HG03342 (cell line): ENCODE measurements around the gene PDE10A.
"Not testable (repeated sequence)": the region's sequence is repeated elsewhere in the genome, so short reads cannot be mapped to it uniquely, and the experiment has no call there.

Source experiments
- ATAC-seq: cut with Tn5 transposase; IDR thresholded peaks from one replicate; pipeline ENCODE4 v1.9.1; 2021; ENCODE audit warnings: mild to moderate bottlenecking, moderate library complexity; ENCODE audit not compliant: unreplicated experiment

PDE10A gene

GRCh38 chr6:165628955-165629354 is 34.1 kb downstream of the PDE10A start:
- no peak for ATAC-seq

GRCh38 chr6:165627366-165627765 is 35.7 kb downstream of the PDE10A start:
- ATAC-seq: no peak

GRCh38 chr6:165626711-165627110 is 36.3 kb downstream of the PDE10A start:
- no peak for ATAC-seq

- ATAC-seq: no peak
These were observed 38.0 kb downstream of the PDE10A start for GRCh38 chr6:165624871-165625639.

GRCh38 chr6:165621940-165622339 is 41.1 kb downstream of the PDE10A start:
- no peak for ATAC-seq

- ATAC-seq: not testable (repeated sequence)
These were observed 44.1 kb downstream of the PDE10A start for GRCh38 chr6:165618891-165619290.

GRCh38 chr6:165618241-165618640 is 44.8 kb downstream of the PDE10A start:
- no peak for ATAC-seq

GRCh38 chr6:165617528-165617927 is 45.5 kb downstream of the PDE10A start:
- no peak for ATAC-seq

- ATAC-seq: no peak
These were observed 46.9 kb downstream of the PDE10A start for GRCh38 chr6:165616116-165616515.

GRCh38 chr6:165615636-165616035 is 47.4 kb downstream of the PDE10A start:
- ATAC-seq: no peak

GRCh38 chr6:165611294-165611693 is 51.7 kb downstream of the PDE10A start:
- no peak for ATAC-seq

GRCh38 chr6:165608577-165608976 is 54.5 kb downstream of the PDE10A start:
- ATAC-seq: not testable (repeated sequence)

- no peak for ATAC-seq
These were observed 56.4 kb downstream of the PDE10A start for GRCh38 chr6:165606740-165607008.

- ATAC-seq: no peak
These were observed 56.9 kb downstream of the PDE10A start for GRCh38 chr6:165605901-165606739.

- no peak for ATAC-seq
These were observed 57.7 kb downstream of the PDE10A start for GRCh38 chr6:165605182-165605875.

- ATAC-seq: no peak
These were observed 60.8 kb downstream of the PDE10A start for GRCh38 chr6:165602291-165602690.

GRCh38 chr6:165600606-165601005 is 62.4 kb downstream of the PDE10A start:
- no peak for ATAC-seq

- ATAC-seq: no peak
These were observed 63.2 kb downstream of the PDE10A start for GRCh38 chr6:165599596-165600487.

- ATAC-seq: no peak
These were observed 63.9 kb downstream of the PDE10A start for GRCh38 chr6:165599121-165599520.

GRCh38 chr6:165597821-165598220 is 65.2 kb downstream of the PDE10A start:
- ATAC-seq: no peak
